Subcutaneous adipose tissue (tissue), 4 donors: ENCODE measurements around the gene PAM16. TPM values are rescaled to one million over a fixed set of nuclear protein-coding genes. Genes with fewer than 3 reads are reported as not detected.

ENCODE experiments used
- CTCF ChIP-seq: fragments of 450-650 bp; IDR thresholded peaks from one replicate; pipeline ENCODE4 v1.5.1; 2016; ENCODE audit warnings: low read depth, mild to moderate bottlenecking, control low read depth, antibody characterized with exemption, moderate library complexity
- total RNA-seq, 4 donors: library from RNA; depleted of rRNA; stranded (reverse); fragments of >200 nt; gene quantifications; one replicate each; pipeline ENCODE4 v1.1.0, GENCODE V29; 2016

The PAM16 gene
- total RNA-seq, 4 donors from 2014 or later = 15.3 to 52.0 (median 34.5) TPM

- TF ChIP-seq CTCF = no peak
These were observed 31.4 kb downstream of the PAM16 start for GRCh38 chr16:4319454-4320421.

- no peak for TF ChIP-seq CTCF
These were observed 32.2 kb downstream of the PAM16 start for GRCh38 chr16:4318967-4319366.

- no peak for TF ChIP-seq CTCF
These were observed 32.6 kb downstream of the PAM16 start for GRCh38 chr16:4318451-4318910.

- no peak for TF ChIP-seq CTCF
These were observed 33.3 kb downstream of the PAM16 start for GRCh38 chr16:4317532-4318450.

- no peak for TF ChIP-seq CTCF
These were observed 34.1 kb downstream of the PAM16 start for GRCh38 chr16:4316864-4317531.

- no peak for TF ChIP-seq CTCF
These were observed 34.8 kb downstream of the PAM16 start for GRCh38 chr16:4316108-4316863.
